Measurements from ENCODE around the gene AOAH.
"Not testable (repeated sequence)": the region's sequence is repeated elsewhere in the genome, so short reads cannot be mapped to it uniquely, and the experiment has no call there.

AOAH gene

GRCh38 chr7:36506130-36506798 lies 218.0 kb downstream of the AOAH start:
- no peak for DNase-seq

- DNase-seq: not testable (repeated sequence)
Observed at GRCh38 chr7:36504617-36505016, 219.7 kb downstream of the AOAH start.

- not testable (repeated sequence) for DNase-seq
Observed at GRCh38 chr7:36504216-36504615, 220.1 kb downstream of the AOAH start.

GRCh38 chr7:36497775-36498174 lies 226.5 kb downstream of the AOAH start:
- DNase-seq: no peak

GRCh38 chr7:36497176-36497575 lies 227.1 kb downstream of the AOAH start:
- DNase-seq: not testable (repeated sequence)

- DNase-seq: no peak
Observed at GRCh38 chr7:36496576-36496975, 227.7 kb downstream of the AOAH start.

- no peak for DNase-seq
Observed at GRCh38 chr7:36491317-36491716, 233.0 kb downstream of the AOAH start.

GRCh38 chr7:36490419-36490830 lies 233.9 kb downstream of the AOAH start:
- DNase-seq: no peak

- not testable (repeated sequence) for DNase-seq
Observed at GRCh38 chr7:36488672-36489071, 235.6 kb downstream of the AOAH start.

- DNase-seq: no peak
Observed at GRCh38 chr7:36487756-36488336, 236.4 kb downstream of the AOAH start.

- no peak for DNase-seq
Observed at GRCh38 chr7:36486336-36486735, 238.0 kb downstream of the AOAH start.

- no peak for DNase-seq
Observed at GRCh38 chr7:36484265-36484664, 240.0 kb downstream of the AOAH start.

GRCh38 chr7:36483853-36484252 lies 240.4 kb downstream of the AOAH start:
- not testable (repeated sequence) for DNase-seq

- DNase-seq: no peak
Observed at GRCh38 chr7:36478745-36479144, 245.5 kb downstream of the AOAH start.

GRCh38 chr7:36475381-36475780 lies 248.9 kb downstream of the AOAH start:
- DNase-seq: no peak

GRCh38 chr7:36475011-36475342 lies 249.3 kb downstream of the AOAH start:
- no peak for DNase-seq

- DNase-seq: no peak
Observed at GRCh38 chr7:36474283-36475010, 249.8 kb downstream of the AOAH start.

- DNase-seq: no peak
Observed at GRCh38 chr7:36473454-36474282, 250.6 kb downstream of the AOAH start.

GRCh38 chr7:36472141-36472729 lies 252.1 kb downstream of the AOAH start:
- no peak for DNase-seq

GRCh38 chr7:36469236-36469635 lies 255.1 kb downstream of the AOAH start:
- DNase-seq: no peak

- no peak for DNase-seq
Observed at GRCh38 chr7:36468370-36469101, 255.8 kb downstream of the AOAH start.

- DNase-seq: not testable (repeated sequence)
Observed at GRCh38 chr7:36466001-36466400, 258.3 kb downstream of the AOAH start.

All from right kidney (tissue), 1 donor.